HG02759 (cell line): ENCODE data around the gene UCMA.
"Not testable (repeated sequence)": the region's sequence is repeated elsewhere in the genome, so short reads cannot be mapped to it uniquely, and the experiment has no call there.

Experiments
- ATAC-seq: cut with Tn5 transposase; IDR thresholded peaks from one replicate; pipeline ENCODE4 v1.9.1; 2021; ENCODE audit warnings: mild to moderate bottlenecking, moderate library complexity; ENCODE audit not compliant: unreplicated experiment

The UCMA gene, protein sequence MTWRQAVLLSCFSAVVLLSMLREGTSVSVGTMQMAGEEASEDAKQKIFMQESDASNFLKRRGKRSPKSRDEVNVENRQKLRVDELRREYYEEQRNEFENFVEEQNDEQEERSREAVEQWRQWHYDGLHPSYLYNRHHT

DNA sequence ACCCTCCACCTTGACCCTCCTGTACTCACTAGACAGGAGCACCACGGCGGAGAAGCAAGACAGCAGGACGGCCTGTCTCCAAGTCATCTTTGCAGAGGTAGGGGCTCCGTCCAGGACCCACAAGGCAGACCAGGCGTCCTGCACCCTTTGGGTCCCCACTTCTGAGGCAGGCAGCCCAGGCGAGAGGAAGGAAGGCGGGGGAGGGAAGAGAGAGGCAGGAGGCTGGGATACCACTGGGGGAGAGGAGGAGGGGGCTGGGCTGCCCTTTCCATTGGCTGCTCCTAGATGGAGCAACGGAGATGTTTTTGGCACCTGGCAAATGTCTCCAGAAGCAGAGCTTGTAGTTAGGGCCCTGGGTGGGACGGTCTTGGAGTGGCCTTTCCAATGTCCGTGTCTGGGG lies at the start of gene UCMA:
Gene UCMA (minus strand): TSS at position 203 of the 400 bp plus-strand sequence. CDS start 116 bp downstream, at position 87.
- no peak for ATAC-seq

DNA sequence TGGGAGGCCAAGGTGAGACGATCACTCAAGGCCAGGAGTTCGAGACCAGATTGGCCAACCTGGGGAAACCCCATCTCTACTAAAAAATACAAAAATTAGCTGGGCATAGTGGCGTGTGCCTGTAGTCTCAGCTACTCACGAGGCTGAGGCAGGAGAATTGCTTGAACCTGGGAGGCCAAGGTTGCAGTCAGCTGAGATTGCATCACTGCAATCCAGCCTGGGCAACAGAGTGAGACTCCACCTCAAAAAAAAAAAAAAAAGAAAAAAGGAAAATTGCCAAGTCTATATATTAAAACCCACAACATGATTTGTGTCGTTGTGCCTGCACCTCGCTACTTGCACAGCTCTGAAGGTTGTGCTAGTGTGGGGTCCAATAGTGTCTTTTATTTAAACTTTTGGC lies 48.2 kb upstream of the UCMA start:
- ATAC-seq = not testable (repeated sequence)

DNA sequence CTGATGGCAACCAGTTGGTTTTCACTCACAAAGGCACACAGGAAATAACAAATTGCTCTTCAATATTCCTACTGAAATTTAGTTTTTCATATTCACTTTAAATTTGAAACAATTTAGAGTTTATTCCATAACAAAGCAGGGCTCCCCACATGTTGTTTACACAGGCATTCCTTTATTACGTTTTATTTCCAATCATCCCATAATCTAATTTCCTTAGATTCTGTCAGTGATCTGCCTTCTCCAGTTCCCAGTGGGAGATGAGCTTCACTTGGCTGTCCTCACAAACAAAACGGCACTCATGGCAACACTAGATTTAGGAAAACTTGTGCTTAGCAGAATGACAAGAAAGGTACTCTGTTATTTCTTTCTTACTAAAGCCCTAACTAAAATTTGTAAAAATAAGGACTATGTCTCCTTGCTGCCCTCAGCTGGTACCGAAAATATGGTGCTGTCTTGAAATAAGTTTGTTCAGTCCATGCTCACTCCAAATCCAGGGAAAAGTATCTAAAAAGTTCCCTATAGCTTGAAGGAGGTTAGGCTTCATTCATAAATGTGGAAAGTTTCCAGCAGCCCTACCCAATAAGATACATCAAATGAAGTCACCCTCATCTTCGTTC lies 42.7 kb upstream of the UCMA start:
- no peak for ATAC-seq

DNA sequence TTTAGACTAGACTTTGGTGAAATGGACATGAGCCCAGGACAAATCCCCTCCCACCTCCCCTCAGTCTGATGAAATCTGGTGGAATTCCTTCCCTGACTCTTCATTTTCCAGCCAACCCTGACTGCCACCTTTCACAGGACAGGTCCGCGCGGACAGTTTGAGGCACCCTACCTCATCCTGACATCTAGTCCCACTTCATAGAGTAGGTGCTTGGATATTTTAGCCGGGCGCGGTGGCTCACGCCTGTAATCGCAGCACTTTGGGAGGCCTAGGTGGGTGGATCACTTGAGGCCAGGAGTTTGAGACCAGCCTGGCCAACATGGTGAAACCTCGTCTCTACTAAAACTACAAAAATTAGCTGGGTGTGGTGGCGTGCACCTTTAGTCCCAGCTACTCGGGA lies 42.0 kb upstream of the UCMA start:
- not testable (repeated sequence) for ATAC-seq

DNA sequence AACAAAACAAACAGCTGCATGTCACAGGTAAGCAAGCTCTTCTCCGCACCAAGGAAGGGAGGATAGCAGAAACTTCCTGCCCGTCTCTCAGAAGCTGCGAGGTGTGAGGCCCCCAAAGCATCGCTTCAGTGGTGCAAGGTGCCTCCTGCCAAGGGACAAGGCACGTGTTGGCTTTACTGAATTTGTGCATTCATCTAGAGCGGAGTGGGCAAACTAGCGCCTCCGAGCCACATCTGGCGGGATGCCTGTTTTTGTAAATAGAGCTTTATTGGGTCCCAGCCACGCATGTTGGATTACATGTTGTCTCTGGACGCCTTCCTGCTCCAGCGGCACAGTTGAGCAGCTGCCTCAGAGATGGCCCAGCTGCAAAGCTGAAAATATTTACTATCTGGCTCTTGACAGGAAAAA lies 38.0 kb upstream of the UCMA start:
- no peak for ATAC-seq

DNA sequence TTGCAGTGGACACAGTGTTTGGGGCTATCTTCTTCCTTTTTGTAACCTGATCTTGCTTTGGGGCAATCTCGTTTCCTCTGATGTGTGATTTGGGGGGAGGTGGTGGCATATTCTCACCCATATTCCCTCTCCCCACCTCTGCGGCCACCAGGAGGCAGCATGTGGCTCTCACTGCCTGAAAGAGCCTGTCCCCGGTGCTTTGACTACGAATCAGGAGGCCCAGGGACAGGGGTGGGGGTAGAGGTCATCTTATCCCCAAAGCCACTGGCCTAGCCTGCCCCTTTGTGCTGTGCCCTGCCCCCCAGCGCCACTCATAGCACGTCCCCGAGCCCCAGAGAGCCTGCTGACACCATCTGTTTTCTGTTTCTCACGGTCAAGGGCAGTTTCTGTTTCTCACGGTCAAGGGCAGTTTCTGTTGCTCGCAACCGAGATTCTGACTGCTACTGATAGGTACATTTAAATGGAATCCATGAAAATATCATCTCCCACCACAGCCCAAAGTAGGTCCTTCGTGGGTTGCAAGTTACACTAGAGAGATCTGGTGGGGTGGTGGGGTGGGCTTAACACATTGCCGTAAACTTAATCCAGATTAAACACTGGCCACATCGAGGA lies 37.5 kb upstream of the UCMA start:
- ATAC-seq = no peak

DNA sequence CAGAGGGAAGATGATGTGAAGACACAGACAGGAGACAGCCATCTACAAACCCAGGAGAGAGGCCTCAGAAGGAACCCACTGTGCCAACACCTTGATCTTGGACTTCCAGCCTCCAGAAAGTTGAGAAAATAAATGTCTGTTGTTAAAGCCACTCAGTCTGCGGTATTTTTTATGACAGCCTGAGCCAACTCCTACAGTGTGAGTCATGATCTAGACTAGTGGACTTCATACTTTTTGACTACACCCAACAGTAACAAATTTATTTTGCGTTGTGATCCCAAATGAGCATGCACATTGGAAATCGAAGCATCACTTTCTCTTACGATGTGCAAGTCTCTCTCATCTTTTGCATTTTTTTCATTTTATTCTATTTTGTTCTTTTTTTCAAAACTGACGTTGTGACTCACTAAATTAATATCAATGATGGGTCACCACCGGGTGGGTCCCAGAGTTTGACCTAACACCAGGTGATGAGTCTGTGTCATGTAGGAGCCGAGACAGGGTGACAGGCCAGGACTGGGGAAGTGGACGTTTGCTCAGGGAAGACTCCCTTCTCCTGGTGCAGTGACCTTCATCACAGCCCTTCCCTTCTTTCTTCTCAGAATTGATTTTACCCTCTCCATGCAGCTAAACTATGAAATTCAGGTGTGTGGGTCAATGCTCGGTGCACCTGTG lies 36.8 kb upstream of the UCMA start:
- ATAC-seq = no peak

DNA sequence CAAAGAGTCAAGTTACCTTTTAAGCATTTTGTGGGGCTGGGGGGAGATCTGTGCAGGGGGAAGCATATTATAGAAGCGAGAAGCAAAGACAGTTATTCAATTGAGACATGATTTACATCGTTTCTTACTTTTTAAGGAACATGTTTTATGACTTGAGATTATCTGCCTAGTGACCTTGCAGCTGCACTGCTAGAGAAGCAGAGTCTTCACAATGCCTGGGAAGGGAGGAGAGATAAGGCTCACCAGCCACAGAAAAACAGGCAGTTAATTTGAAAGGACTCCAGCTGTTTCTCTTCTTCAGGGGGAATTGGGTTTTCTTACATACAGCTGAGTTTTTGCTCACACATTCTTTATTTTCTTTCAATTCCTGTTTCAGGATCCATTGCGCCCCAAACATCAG lies 34.7 kb upstream of the UCMA start:
- no peak for ATAC-seq

DNA sequence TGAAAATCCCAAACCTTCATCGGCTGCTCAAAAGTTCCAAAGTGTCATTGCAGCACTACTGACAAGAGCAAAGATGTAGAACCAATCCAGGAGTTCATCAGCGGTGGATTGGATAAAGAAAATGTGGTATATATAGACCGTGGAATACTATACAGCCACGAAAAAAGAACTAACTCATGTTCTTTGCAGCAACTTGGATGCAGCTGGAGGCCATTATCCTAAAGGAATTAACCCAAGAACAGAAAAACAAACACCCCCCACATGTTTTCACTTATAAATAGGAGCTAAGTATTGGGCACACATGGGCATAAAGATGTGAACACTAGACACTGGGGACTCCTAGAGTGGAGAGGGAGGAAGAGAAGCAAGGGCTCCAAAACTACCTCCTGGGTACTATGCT lies 34.1 kb upstream of the UCMA start:
- no peak for ATAC-seq

DNA sequence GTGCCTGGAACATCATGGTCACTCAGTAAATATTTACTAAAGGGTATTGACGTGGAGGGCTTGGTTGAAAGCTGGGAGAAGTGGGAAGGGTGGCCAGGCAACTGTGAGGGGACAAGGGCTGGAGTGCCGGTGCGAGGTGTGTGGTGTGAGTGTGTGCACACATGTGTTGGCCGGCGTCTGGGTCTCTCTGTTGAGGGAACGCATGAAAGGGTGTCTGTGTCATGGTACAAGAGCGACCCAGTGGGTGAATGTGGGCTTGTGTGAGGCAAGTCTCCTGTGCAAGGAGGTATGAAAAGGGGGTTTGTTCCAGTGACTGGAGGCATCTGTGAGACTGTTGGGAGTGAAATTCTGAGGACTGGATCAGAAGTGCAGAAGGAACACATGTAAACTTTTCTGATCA lies 29.4 kb upstream of the UCMA start:
- ATAC-seq = no peak

DNA sequence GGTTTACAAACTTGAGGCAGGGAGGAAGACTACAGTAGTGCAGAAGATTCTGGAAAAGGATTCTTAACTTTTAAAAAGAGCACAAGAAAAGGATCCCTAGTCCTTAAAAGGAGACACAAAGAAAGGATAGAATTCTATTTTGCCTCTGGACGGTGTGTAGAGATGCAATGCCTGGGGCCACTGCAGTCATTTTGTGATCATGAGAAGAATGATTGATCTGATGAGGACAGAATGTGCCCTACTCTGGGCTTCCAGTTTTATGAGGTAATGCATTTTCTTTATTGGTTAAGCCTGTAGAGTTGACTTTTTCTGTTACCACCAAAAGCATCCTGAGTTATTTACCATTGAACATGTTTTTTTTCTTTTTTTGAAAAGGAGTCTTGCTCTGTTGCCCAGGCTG lies 28.3 kb upstream of the UCMA start:
- ATAC-seq = no peak

DNA sequence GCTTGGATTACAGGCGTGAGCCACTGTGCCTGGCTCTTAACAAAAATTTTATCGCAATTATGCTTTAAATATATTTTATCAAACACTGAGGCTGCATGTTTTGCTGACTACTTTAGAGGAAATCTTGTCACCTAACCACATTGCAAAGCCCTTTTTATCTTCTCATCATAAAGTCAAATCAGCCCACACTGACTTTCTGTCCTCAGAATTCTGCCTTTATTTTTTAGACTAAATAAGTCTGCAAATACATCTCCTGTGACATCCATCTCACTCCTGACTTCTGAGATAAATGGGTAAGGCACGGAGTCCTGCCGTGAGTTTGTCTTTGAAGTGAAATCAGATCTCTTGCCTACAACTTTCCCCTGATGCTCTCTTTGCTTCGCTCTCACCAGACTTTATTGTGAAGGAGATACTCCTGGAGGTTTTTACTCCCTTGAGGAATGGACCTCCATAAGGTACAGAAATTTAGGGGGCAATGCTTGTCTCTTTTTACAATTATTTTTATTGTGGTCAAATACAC lies 23.5 kb upstream of the UCMA start:
- ATAC-seq = no peak

DNA sequence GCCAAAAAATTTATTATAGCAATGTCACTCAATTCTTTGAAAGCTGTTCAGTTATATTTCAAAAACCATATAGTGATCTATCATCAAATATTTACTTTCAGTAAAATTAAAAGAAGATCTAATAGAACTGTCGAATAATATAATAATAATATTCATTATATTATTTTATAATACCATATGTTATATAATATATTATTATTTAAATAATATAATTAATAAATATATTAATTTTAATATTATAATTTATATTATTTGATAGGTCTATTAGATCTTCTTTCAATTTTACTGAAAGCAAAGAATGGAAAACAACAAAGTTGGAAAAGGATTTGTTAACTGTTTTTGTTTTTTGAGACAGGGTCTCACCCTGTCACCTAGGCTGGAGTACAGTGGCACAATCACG lies 22.5 kb upstream of the UCMA start:
- no peak for ATAC-seq

DNA sequence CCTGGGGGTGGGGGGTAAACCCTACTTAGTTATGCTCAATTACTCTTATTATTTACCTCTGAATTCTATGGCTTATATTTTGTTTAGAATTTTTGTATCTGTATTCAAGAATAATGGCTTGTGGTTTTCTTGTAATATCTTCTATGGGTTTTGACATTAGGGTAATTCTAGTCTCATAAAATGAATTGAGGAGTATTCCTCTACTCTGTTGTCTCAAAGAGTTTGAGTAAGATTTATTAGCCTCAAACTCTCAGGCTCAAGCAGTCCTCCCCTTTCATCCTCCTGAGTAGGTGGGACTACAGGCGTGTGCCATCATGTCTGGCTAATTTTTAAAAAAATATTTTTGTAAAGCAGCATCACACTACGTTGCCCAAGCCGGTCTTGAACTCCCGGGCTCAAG lies 19.6 kb upstream of the UCMA start:
- no peak for ATAC-seq

DNA sequence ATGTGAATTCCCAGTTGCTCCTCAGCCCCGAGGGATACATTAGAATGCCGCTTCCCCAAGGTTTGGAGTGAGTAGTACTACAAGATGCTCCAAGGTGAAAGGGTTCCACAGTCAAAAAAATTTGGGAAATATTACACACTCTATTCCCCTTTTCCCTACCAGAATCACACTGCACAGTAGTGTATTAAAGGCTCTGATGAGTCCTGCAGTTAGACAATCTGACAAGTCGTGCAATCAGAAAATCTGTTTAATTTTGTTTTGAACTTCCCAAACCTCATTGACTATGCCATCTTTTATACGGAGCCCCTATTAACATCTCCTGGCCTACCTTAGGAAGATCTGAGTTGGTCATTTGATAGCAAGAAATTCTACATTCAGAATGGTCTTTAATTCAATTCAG lies 13.6 kb upstream of the UCMA start:
- no peak for ATAC-seq

DNA sequence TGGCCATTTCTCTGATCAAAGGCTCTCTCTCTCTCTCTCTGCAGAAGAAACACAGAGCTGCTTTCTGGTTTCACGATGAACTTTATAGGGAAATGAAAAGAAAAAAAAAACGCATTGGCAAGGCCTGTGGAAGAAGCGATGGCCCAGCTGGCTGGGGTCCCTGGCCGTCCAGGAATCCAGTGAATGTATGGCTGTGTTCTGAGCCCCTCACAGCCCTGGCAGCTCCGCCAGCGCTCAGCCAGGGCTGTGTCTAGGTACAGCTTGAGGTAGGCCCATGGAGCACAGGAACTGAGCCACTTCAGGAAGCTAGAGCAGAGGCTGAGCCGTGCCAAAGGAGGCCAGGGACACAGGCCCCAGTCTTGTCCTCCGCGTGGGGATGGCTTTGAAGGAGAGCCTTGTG lies 13.1 kb upstream of the UCMA start:
- no peak for ATAC-seq

DNA sequence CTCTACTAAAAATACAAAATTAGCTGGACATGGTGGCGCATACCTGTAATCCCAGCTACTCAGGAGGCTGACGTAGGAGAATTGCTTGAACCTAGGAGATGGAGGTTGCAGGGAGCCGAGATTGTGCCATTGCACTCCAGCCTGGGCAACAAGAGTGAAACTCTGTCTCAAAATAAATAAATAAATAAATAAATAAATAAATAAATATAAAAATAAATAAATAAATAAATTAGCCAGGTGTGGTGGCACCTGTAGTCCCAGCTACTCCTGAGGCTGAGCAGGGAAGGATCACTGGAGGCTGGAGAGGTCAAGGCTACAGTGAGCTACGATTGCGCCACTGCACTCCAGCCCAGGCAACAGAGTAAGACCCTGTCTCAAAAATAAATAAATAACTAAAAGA lies 8.1 kb upstream of the UCMA start:
- ATAC-seq = not testable (repeated sequence)

DNA sequence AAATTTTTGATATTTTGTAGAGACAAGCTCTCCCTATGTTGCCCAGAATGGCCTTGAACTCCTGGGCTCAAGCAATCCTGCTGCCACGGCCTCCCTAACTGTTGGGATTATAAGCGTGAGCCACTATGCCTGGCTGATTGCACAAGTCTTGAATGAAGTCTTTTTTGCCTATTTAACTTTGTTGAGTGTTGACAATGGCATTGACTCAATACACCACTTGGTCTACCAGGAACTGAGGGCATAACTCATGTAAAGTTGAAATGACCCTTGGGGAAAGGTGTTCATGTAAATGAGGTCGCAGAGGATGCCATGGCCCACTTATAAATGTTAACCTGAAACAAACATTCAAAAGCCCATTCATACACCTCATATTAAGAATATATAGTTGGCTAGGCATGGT lies 7.4 kb upstream of the UCMA start:
- ATAC-seq = no peak

DNA sequence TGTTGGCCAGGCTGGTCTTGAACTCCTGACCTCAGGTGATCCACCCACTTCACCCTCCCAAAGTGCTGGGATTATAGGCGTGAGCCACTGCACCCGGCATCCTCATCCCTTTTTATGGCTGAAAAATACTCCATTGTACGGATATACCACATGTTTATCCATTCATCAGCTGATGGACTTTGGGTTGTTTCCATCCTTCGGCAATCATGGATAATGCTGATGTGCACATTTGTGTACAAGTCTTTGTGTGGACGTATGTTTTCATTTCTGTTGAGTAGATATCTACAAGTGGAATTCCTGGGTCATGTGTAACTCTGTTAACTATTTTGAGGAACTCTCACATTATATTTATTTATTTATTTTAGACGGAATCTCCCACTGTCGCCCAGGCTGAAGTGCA lies 5.7 kb upstream of the UCMA start:
- no peak for ATAC-seq

DNA sequence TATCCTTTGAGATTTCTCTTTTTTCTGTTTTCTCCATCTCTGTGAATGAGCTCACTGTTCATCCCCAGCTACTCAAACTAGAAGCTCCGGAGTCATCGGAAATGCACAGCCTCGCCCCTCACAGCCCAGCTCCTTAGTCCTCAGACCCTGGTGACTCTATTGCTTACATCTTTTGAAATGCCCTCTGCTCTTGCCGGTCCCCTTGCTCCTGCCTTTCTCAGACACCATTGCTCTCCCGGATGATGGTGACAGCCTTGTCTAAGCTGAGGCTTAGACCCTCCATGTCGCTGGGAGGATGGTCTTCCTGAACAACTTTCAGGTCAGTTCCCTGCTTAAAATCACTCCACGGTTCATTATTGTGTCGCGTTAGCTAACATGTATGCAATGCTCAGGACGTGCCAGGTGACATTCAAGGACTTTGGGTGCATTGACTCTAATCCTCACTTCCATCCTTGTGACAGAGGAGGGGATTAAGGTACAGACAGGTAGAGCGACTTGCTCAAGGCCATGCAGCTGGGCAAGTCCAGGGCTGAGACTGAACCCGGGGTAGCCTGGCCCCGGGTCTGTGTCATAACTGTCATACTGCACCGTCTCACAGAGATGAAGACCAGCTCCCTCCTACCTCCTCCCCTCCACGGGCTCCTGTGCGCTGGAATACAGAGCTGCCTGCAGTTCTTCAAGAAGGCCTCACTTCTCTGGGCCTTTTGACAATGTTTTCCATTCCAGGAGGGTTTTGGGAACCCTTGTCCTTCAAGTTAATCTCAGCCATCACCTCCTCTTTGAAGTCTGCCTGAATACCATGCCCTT lies 4.3 kb upstream of the UCMA start:
- ATAC-seq = no peak

DNA sequence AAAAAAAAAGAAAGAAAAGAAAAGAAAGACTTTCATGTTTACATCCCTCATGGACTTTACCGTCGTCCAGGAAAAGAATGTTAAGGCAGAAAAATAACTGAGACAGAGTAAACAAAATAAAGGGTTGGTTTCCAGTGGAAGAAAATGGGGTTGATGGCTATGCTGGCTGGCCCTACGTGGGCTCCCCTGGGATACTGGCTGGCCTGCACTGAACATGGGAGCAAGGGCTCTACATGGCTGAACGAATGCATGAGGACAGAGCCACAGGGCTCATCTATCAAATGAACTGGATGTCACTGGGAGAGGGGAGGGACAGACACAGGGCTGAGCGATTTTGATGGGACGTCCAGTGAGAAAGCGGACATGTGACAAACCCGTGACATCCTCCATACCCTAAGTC lies 2.5 kb upstream of the UCMA start:
- ATAC-seq = no peak
